Measurements from ENCODE around the gene CDK5RAP2.
"Not testable (repeated sequence)": the region's sequence is repeated elsewhere in the genome, so short reads cannot be mapped to it uniquely, and the experiment has no call there.

Gene CDK5RAP2

DNA sequence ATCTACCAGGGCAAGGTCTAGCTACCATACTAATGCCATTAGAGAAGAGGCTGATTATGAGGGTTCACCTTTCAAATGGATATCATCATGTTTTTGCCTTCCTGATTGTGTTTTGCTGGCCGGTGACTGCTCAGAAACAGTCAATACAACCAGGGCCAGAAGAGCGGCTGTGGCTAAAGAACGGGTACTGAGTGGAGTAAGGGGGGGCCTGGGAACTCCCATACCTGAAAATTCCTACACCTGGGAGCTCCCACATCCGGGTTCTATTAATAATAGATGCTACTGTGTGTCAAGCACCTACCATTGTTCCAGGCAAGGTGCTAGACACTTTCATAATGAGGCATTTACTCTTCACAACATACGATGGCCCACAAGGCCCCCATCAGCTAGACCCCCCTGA lies 79.2 kb downstream of the CDK5RAP2 start:
- Histone ChIP-seq H3K9ac (ENCODE audit: low read depth in 1 of 2, low read length in 2 of 2) (no peak overlapping the region), H3K9me3 (ENCODE audit: control insufficient read depth in 2 of 2, low read length in 2 of 2) (no peaks in the 10 kb centered on the region), H3K4me1 (ENCODE audit: control insufficient read depth in 2 of 2, insufficient read depth in 2 of 2, low read length in 2 of 2) (no peaks in the 10 kb centered on the region), H3K4me3 (ENCODE audit: low read length in 2 of 2) (no peak overlapping the region), H3K27ac (ENCODE audit: low read depth in 2 of 2, low read length in 2 of 2) (no peak overlapping the region), H3K36me3 (ENCODE audit: control insufficient read depth in 2 of 2, insufficient read depth in 2 of 2, low read length in 2 of 2) (peaks cover 13 to 14% of the 10 kb centered on the region in 2 donors), H3K27me3 (ENCODE audit: control insufficient read depth in 2 of 2, insufficient read depth in 2 of 2, low read length in 2 of 2) (no peaks in the 10 kb centered on the region)

- H3K36me3 ChIP-seq (ENCODE audit: control insufficient read depth in 2 of 2, insufficient read depth in 2 of 2, low read length in 2 of 2); H3K27me3 ChIP-seq (ENCODE audit: control insufficient read depth in 2 of 2, insufficient read depth in 2 of 2, low read length in 2 of 2); H3K27ac ChIP-seq (ENCODE audit: low read depth in 2 of 2, low read length in 2 of 2); H3K9me3 ChIP-seq (ENCODE audit: control insufficient read depth in 2 of 2, low read length in 2 of 2); H3K4me3 ChIP-seq (ENCODE audit: low read length in 2 of 2); H3K4me1 ChIP-seq (ENCODE audit: control insufficient read depth in 2 of 2, insufficient read depth in 2 of 2, low read length in 2 of 2); H3K9ac ChIP-seq (ENCODE audit: low read depth in 1 of 2, low read length in 2 of 2): not testable (repeated sequence)
Observed at GRCh38 chr9:120497865-120498264, 82.1 kb downstream of the CDK5RAP2 start.

DNA sequence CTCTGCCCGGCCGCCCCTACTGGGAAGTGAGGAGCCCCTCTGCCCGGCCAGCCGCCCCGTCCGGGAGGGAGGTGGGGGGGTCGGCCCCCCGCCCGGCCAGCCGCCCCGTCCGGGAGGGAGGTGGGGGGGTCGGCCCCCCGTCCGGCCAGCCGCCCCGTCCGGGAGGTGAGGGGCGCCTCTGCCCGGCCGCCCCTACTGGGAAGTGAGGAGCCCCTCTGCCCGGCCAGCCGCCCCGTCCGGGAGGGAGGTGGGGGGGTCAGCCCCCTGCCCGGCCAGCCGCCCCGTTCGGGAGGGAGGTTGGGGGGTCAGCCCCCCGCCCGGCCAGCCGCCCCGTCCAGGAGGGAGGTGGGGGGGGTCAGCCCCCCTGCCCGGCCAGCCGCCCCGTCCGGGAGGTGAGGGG lies 83.5 kb downstream of the CDK5RAP2 start:
- H3K36me3 ChIP-seq (ENCODE audit: control insufficient read depth in 2 of 2, insufficient read depth in 2 of 2, low read length in 2 of 2); H3K9me3 ChIP-seq (ENCODE audit: control insufficient read depth in 2 of 2, low read length in 2 of 2); H3K4me1 ChIP-seq (ENCODE audit: control insufficient read depth in 2 of 2, insufficient read depth in 2 of 2, low read length in 2 of 2); H3K9ac ChIP-seq (ENCODE audit: low read depth in 1 of 2, low read length in 2 of 2); H3K4me3 ChIP-seq (ENCODE audit: low read length in 2 of 2); H3K27ac ChIP-seq (ENCODE audit: low read depth in 2 of 2, low read length in 2 of 2); H3K27me3 ChIP-seq (ENCODE audit: control insufficient read depth in 2 of 2, insufficient read depth in 2 of 2, low read length in 2 of 2): not testable (repeated sequence)

GRCh38 chr9:120490888-120491595 lies 88.9 kb downstream of the CDK5RAP2 start:
- Histone ChIP-seq H3K4me1 (ENCODE audit: control insufficient read depth in 2 of 2, insufficient read depth in 2 of 2, low read length in 2 of 2) (no peaks in the 10 kb centered on the region), H3K27me3 (ENCODE audit: control insufficient read depth in 2 of 2, insufficient read depth in 2 of 2, low read length in 2 of 2) (no peaks in the 10 kb centered on the region), H3K27ac (ENCODE audit: low read depth in 2 of 2, low read length in 2 of 2) (no peak overlapping the region), H3K9me3 (ENCODE audit: control insufficient read depth in 2 of 2, low read length in 2 of 2) (no peaks in the 10 kb centered on the region), H3K9ac (ENCODE audit: low read depth in 1 of 2, low read length in 2 of 2) (no peak overlapping the region), H3K36me3 (ENCODE audit: control insufficient read depth in 2 of 2, insufficient read depth in 2 of 2, low read length in 2 of 2) (peaks cover 11 to 17% of the 10 kb centered on the region in 2 donors), H3K4me3 (ENCODE audit: low read length in 2 of 2) (no peak overlapping the region)

GRCh38 chr9:120486835-120487234 lies 93.1 kb downstream of the CDK5RAP2 start:
- no peaks in the 10 kb centered on the region for H3K27me3 ChIP-seq (ENCODE audit: control insufficient read depth in 2 of 2, insufficient read depth in 2 of 2, low read length in 2 of 2)
- H3K27ac ChIP-seq (ENCODE audit: low read depth in 2 of 2, low read length in 2 of 2) = no peak overlapping the region
- H3K36me3 ChIP-seq (ENCODE audit: control insufficient read depth in 2 of 2, insufficient read depth in 2 of 2, low read length in 2 of 2) = peaks cover 26 to 27% of the 10 kb centered on the region in 2 donors
- no peaks in the 10 kb centered on the region for H3K4me1 ChIP-seq (ENCODE audit: control insufficient read depth in 2 of 2, insufficient read depth in 2 of 2, low read length in 2 of 2)
- H3K9ac ChIP-seq (ENCODE audit: low read depth in 1 of 2, low read length in 2 of 2) = no peak overlapping the region
- no peaks in the 10 kb centered on the region for H3K9me3 ChIP-seq (ENCODE audit: control insufficient read depth in 2 of 2, low read length in 2 of 2)
- H3K4me3 ChIP-seq (ENCODE audit: low read length in 2 of 2) = no peak overlapping the region

DNA sequence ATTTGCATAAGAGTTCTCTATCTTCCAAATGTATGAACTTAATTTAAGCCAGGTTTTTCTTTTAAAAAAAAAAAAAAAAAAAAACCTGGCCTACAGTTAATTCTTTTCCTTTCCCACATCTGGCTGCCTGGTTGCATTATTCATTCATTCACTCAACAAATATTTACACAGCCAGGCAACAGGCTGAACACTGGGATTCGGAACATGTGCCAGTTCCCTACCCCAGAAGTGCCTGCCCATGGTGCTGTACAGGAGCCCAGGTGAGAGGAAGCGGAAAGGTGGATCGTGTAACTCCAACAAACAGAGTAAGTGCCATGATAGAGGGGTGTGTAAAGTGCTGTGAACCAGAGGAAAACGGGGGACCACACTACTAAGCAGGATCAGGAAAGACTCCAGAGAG lies 93.6 kb downstream of the CDK5RAP2 start:
- H3K9me3 ChIP-seq (ENCODE audit: control insufficient read depth in 2 of 2, low read length in 2 of 2) = no peaks in the 10 kb centered on the region
- H3K27ac ChIP-seq (ENCODE audit: low read depth in 2 of 2, low read length in 2 of 2) = no peak overlapping the region
- H3K9ac ChIP-seq (ENCODE audit: low read depth in 1 of 2, low read length in 2 of 2) = no peak overlapping the region
- peaks cover 26 to 27% of the 10 kb centered on the region in 2 donors for H3K36me3 ChIP-seq (ENCODE audit: control insufficient read depth in 2 of 2, insufficient read depth in 2 of 2, low read length in 2 of 2)
- no peak overlapping the region for H3K4me3 ChIP-seq (ENCODE audit: low read length in 2 of 2)
- H3K4me1 ChIP-seq (ENCODE audit: control insufficient read depth in 2 of 2, insufficient read depth in 2 of 2, low read length in 2 of 2) = no peaks in the 10 kb centered on the region
- no peaks in the 10 kb centered on the region for H3K27me3 ChIP-seq (ENCODE audit: control insufficient read depth in 2 of 2, insufficient read depth in 2 of 2, low read length in 2 of 2)

- no peaks in the 10 kb centered on the region for H3K27me3 ChIP-seq (ENCODE audit: control insufficient read depth in 2 of 2, insufficient read depth in 2 of 2, low read length in 2 of 2)
- H3K36me3 ChIP-seq (ENCODE audit: control insufficient read depth in 2 of 2, insufficient read depth in 2 of 2, low read length in 2 of 2) = peaks cover 26 to 29% of the 10 kb centered on the region in 2 donors
- no peak overlapping the region for H3K4me3 ChIP-seq (ENCODE audit: low read length in 2 of 2)
- no peak overlapping the region for H3K27ac ChIP-seq (ENCODE audit: low read depth in 2 of 2, low read length in 2 of 2)
- no peaks in the 10 kb centered on the region for H3K4me1 ChIP-seq (ENCODE audit: control insufficient read depth in 2 of 2, insufficient read depth in 2 of 2, low read length in 2 of 2)
- no peak overlapping the region for H3K9ac ChIP-seq (ENCODE audit: low read depth in 1 of 2, low read length in 2 of 2)
- H3K9me3 ChIP-seq (ENCODE audit: control insufficient read depth in 2 of 2, low read length in 2 of 2) = no peaks in the 10 kb centered on the region
Observed at GRCh38 chr9:120485788-120486187, 94.2 kb downstream of the CDK5RAP2 start.

DNA sequence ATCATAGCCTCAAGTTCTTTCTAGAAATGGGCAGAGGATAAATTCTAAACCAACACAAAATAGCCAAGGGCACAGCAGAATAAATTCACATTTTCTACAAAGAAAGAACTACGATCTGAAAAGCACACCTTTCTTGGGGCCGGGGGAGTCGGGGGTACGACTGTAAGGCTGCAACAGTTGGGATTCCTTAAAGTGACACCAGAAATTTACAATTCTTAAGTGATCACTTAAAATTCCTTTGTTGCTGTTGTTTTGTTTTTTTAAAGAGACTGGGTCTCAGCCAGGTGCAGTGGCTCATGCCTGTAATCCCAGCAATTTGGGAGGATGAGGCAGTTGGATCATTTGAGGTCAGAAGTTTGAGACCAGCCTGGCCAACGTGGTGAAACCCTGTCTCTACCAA lies 95.8 kb downstream of the CDK5RAP2 start:
- Histone ChIP-seq H3K27me3 (ENCODE audit: control insufficient read depth in 2 of 2, insufficient read depth in 2 of 2, low read length in 2 of 2) (no peaks in the 10 kb centered on the region), H3K9me3 (ENCODE audit: control insufficient read depth in 2 of 2, low read length in 2 of 2) (no peaks in the 10 kb centered on the region), H3K9ac (ENCODE audit: low read depth in 1 of 2, low read length in 2 of 2) (no peak overlapping the region), H3K36me3 (ENCODE audit: control insufficient read depth in 2 of 2, insufficient read depth in 2 of 2, low read length in 2 of 2) (peaks cover 23 to 26% of the 10 kb centered on the region in 2 donors), H3K4me3 (ENCODE audit: low read length in 2 of 2) (no peak overlapping the region), H3K4me1 (ENCODE audit: control insufficient read depth in 2 of 2, insufficient read depth in 2 of 2, low read length in 2 of 2) (no peaks in the 10 kb centered on the region), H3K27ac (ENCODE audit: low read depth in 2 of 2, low read length in 2 of 2) (no peak overlapping the region)

- Histone ChIP-seq H3K9ac (ENCODE audit: low read depth in 1 of 2, low read length in 2 of 2) (no peak overlapping the region), H3K4me1 (ENCODE audit: control insufficient read depth in 2 of 2, insufficient read depth in 2 of 2, low read length in 2 of 2) (peaks cover 0 to 5% of the 10 kb centered on the region in 2 donors), H3K27ac (ENCODE audit: low read depth in 2 of 2, low read length in 2 of 2) (no peak overlapping the region), H3K4me3 (ENCODE audit: low read length in 2 of 2) (no peak overlapping the region), H3K9me3 (ENCODE audit: control insufficient read depth in 2 of 2, low read length in 2 of 2) (no peaks in the 10 kb centered on the region), H3K36me3 (ENCODE audit: control insufficient read depth in 2 of 2, insufficient read depth in 2 of 2, low read length in 2 of 2) (peaks cover 16 to 24% of the 10 kb centered on the region in 2 donors), H3K27me3 (ENCODE audit: control insufficient read depth in 2 of 2, insufficient read depth in 2 of 2, low read length in 2 of 2) (no peaks in the 10 kb centered on the region)
Observed at GRCh38 chr9:120482424-120483186, 97.4 kb downstream of the CDK5RAP2 start.

GRCh38 chr9:120481846-120482245 lies 98.1 kb downstream of the CDK5RAP2 start:
- no peaks in the 10 kb centered on the region for H3K27me3 ChIP-seq (ENCODE audit: control insufficient read depth in 2 of 2, insufficient read depth in 2 of 2, low read length in 2 of 2)
- no peak overlapping the region for H3K27ac ChIP-seq (ENCODE audit: low read depth in 2 of 2, low read length in 2 of 2)
- no peaks in the 10 kb centered on the region for H3K9me3 ChIP-seq (ENCODE audit: control insufficient read depth in 2 of 2, low read length in 2 of 2)
- H3K4me3 ChIP-seq (ENCODE audit: low read length in 2 of 2) = no peak overlapping the region
- H3K4me1 ChIP-seq (ENCODE audit: control insufficient read depth in 2 of 2, insufficient read depth in 2 of 2, low read length in 2 of 2) = peaks cover 0 to 6% of the 10 kb centered on the region in 2 donors
- no peak overlapping the region for H3K9ac ChIP-seq (ENCODE audit: low read depth in 1 of 2, low read length in 2 of 2)
- peaks cover 20 to 26% of the 10 kb centered on the region in 2 donors for H3K36me3 ChIP-seq (ENCODE audit: control insufficient read depth in 2 of 2, insufficient read depth in 2 of 2, low read length in 2 of 2)

Measured in mucosa of rectum (tissue), 2 donors.